Measurements from ENCODE around the gene CARMIL1.

CARMIL1 gene

DNA sequence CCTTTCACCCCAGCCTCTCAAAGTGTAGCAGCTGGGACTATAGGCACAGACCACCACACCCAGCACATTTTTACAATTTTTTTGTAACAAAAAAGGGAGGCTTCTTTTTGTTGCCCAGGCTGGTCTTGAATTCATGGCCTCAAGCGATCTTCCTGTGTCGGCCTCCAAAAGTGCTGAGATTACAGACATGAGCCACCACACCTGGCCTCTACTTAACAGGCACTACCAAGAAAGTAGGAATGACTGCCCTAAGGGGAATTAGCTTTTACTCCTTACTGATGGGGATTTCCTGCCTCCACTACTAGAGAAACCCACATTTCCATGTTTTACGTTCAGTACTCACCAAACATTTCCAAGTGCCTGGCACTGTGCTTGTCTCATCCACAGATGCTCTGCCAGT lies 109.6 kb downstream of the CARMIL1 start:
- Histone ChIP-seq H3K36me3 (replicated peaks) (no peaks in the 10 kb centered on the region), H3K4me1 (no peaks in the 10 kb centered on the region), H3K4me3 (no peak overlapping the region), H3K27me3 (ENCODE audit: low read depth) (no peaks in the 10 kb centered on the region), H3K9me3 (no peaks in the 10 kb centered on the region)
- DNase-seq (ENCODE audit: low spot score in 2 of 2): no peak
- in situ Hi-C loops (cut with MboI; ENCODE audit: low sequenced_read_pairs): no loop called here

DNA sequence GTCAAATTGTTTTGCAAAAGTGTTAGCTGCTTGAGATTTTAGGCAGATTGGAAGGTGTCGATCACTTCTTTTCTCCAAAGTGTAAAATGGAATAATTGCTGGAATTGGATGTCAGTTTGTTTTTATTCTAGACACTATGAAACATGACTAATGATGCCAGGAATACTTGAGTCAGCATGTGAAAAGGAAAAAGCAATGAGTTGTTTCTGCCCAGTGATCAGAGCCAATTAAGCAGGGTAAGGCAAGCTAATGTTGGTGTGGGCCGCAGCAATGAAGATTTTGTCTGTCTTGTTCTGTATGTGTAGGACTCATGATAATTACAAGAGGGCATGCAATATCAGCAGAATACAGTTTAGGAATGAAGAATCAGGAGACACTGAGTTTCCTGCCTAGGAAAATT lies 110.3 kb downstream of the CARMIL1 start:
- no peaks in the 10 kb centered on the region for H3K36me3 ChIP-seq (replicated peaks)
- H3K27me3 ChIP-seq (ENCODE audit: low read depth): no peaks in the 10 kb centered on the region
- in situ Hi-C loops (cut with MboI; ENCODE audit: low sequenced_read_pairs): no loop called here
- no peaks in the 10 kb centered on the region for H3K4me1 ChIP-seq
- no peaks in the 10 kb centered on the region for H3K9me3 ChIP-seq
- no peak for DNase-seq (ENCODE audit: low spot score in 2 of 2)
- no peak overlapping the region for H3K4me3 ChIP-seq

DNA sequence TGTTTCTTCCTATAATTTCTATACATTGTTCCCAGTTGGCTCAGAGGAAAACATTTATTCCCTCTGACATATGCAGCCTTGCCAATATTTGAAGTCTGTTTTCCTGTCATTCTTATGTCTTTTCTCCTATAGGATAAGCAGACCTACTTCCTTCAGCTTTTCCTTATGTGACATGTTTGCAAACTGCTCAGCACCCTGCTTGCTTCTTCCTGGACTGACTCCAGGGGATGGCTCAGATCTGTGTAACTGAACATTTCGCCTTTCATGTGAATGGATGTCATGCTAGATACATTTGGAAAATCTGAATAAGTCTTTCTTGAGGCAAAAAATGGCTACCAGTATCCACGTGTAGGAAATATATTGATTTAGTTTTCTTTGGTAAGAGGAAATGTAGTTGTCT lies 113.2 kb downstream of the CARMIL1 start:
- no peak overlapping the region for H3K4me3 ChIP-seq
- DNase-seq (ENCODE audit: low spot score in 2 of 2): no peak
- H3K9me3 ChIP-seq: no peaks in the 10 kb centered on the region
- H3K36me3 ChIP-seq (replicated peaks): no peaks in the 10 kb centered on the region
- no peaks in the 10 kb centered on the region for H3K27me3 ChIP-seq (ENCODE audit: low read depth)
- in situ Hi-C loops (cut with MboI; ENCODE audit: low sequenced_read_pairs): no loop called here
- no peaks in the 10 kb centered on the region for H3K4me1 ChIP-seq

DNA sequence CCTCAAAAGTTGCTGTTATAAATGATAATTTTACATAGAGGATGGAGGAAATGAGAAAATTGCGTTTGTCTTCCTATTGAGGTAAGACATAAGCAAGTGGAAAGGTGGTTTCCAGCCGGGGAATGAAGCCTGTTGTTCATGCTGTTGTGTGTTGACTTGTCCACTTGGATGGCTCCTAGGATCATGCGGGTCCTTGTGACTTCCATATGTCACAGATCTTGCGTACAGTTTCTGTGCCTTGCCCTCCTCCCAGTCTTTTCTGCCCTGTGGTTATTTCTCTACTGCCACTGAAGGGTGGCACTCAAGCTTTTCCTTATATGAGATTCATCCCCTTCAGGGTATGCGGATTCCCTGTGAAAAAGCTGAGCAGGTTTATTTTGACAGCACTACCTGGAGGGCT lies 116.6 kb downstream of the CARMIL1 start:
- in situ Hi-C loops (cut with MboI; ENCODE audit: low sequenced_read_pairs): no loop called here
- Histone ChIP-seq H3K4me1 (no peaks in the 10 kb centered on the region), H3K4me3 (no peak overlapping the region), H3K9me3 (no peaks in the 10 kb centered on the region), H3K27me3 (ENCODE audit: low read depth) (no peaks in the 10 kb centered on the region), H3K36me3 (replicated peaks) (no peaks in the 10 kb centered on the region)
- DNase-seq (ENCODE audit: low spot score in 2 of 2): no peak

DNA sequence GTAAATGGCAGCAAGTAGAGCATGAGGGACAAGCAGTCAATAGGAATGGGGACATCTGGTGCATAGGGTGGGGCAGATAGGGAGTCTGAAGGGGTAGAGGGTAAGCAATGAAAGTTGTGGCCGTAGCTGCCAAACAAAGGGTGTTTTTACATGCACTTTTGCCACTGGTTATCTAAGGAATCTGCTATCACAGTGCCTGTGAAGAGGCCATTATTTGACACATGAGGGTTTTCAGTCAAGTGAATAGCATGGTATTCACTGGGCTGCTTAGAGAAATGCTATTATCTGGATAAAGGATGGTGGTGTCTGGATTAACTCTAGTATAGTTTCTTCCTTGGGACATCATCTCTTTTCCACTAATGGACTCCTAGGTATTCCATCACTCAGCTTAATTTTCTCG lies 118.2 kb downstream of the CARMIL1 start:
- Histone ChIP-seq H3K36me3 (replicated peaks) (no peaks in the 10 kb centered on the region), H3K9me3 (no peaks in the 10 kb centered on the region), H3K27me3 (ENCODE audit: low read depth) (no peaks in the 10 kb centered on the region), H3K4me3 (no peak overlapping the region), H3K4me1 (no peaks in the 10 kb centered on the region)
- peak in 1 of 2 experiments; percentile 19 for DNase-seq (ENCODE audit: low spot score in 2 of 2)
- in situ Hi-C loops (cut with MboI; ENCODE audit: low sequenced_read_pairs): no loop called here

DNA sequence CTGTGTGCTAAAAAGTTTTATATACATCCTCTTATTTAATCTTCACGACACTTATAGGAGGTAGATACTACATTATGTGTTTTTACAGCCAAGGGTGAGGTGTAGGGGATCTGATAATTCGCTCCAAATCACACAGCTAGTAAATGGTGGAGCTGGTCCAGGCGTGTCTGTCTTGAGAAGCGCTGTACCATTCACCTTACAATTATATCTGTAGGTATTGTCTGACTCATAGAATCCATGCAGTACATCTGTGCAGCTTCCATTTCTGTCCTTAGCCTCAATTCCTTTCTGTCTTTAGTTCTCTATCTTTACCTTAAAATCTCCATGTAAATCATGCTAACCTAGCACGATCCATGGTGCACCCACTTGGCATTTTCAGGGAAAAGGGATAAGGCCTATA lies 120.7 kb downstream of the CARMIL1 start:
- in situ Hi-C loops (cut with MboI; ENCODE audit: low sequenced_read_pairs): no loop called here
- Histone ChIP-seq H3K36me3 (replicated peaks) (no peaks in the 10 kb centered on the region), H3K4me1 (no peaks in the 10 kb centered on the region), H3K9me3 (no peaks in the 10 kb centered on the region), H3K27me3 (ENCODE audit: low read depth) (no peaks in the 10 kb centered on the region), H3K4me3 (no peak overlapping the region)
- DNase-seq (ENCODE audit: low spot score in 2 of 2): no peak

DNA sequence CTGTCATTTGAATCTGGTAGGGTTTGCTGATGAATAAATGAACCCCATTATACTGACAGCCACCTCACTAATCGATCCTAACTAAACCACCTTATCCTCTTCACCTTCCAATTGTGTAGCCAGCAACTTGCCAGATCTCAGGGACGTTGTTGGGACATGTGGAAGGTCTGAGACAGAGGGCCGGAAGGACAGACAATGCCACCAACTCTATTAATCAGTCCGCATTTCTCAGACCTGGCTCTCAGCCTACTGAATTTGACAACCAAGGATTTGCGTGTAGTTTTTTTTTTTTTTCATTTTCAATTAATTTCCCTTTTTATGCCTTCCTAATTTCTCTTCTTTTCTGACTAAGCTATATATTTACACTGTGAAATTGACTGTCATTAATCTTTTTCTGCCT lies 122.5 kb downstream of the CARMIL1 start:
- no peak overlapping the region for H3K4me3 ChIP-seq
- no peaks in the 10 kb centered on the region for H3K4me1 ChIP-seq
- in situ Hi-C loops (cut with MboI; ENCODE audit: low sequenced_read_pairs): no loop called here
- no peaks in the 10 kb centered on the region for H3K27me3 ChIP-seq (ENCODE audit: low read depth)
- no peaks in the 10 kb centered on the region for H3K9me3 ChIP-seq
- no peaks in the 10 kb centered on the region for H3K36me3 ChIP-seq (replicated peaks)
- no peak for DNase-seq (ENCODE audit: low spot score in 2 of 2)

DNA sequence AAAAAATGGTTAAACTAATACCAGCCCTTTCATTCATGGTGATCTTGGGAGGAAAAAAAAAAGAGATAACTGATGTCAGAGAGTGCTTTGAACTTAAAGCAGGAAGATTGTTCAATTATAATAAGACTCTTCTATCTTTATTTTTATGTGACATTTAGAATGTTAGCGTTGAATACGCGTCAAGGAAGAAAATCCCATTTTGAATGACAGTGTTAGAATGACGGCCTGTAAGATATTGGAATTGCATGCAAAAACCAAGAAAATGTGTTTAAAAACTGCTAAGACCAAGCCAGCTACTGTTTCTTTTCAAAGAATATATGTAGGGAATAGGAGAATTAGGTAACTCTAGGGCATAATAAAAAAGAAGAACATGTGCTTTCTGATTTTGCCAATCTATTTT lies 123.0 kb downstream of the CARMIL1 start:
- no peaks in the 10 kb centered on the region for H3K36me3 ChIP-seq (replicated peaks)
- no peaks in the 10 kb centered on the region for H3K4me1 ChIP-seq
- no peak overlapping the region for H3K4me3 ChIP-seq
- H3K27me3 ChIP-seq (ENCODE audit: low read depth): no peaks in the 10 kb centered on the region
- H3K9me3 ChIP-seq: no peaks in the 10 kb centered on the region
- DNase-seq (ENCODE audit: low spot score in 2 of 2): no peak
- in situ Hi-C loops (cut with MboI; ENCODE audit: low sequenced_read_pairs): no loop called here

DNA sequence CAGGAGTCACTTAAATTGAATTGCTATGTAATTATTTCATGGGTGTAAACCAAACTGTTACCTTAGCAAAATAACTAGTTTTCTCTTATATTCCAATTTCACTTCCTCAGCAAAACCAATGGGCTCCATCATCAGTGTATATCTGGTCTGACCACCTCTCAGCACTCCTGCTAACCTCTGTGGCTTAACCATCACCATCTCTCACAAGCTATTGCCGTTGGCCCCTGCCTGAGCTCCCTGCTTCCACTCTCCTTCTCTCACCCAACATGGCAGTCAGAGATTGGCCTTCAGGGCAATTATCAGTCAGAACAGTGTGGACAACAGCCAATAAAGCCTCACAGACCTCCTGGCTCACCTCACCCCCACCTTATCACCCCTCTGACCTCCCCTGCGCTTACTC lies 124.0 kb downstream of the CARMIL1 start:
- H3K36me3 ChIP-seq (replicated peaks): no peaks in the 10 kb centered on the region
- in situ Hi-C loops (cut with MboI; ENCODE audit: low sequenced_read_pairs): no loop called here
- no peak for DNase-seq (ENCODE audit: low spot score in 2 of 2)
- no peaks in the 10 kb centered on the region for H3K9me3 ChIP-seq
- no peak overlapping the region for H3K4me3 ChIP-seq
- H3K27me3 ChIP-seq (ENCODE audit: low read depth): no peaks in the 10 kb centered on the region
- H3K4me1 ChIP-seq: no peaks in the 10 kb centered on the region

DNA sequence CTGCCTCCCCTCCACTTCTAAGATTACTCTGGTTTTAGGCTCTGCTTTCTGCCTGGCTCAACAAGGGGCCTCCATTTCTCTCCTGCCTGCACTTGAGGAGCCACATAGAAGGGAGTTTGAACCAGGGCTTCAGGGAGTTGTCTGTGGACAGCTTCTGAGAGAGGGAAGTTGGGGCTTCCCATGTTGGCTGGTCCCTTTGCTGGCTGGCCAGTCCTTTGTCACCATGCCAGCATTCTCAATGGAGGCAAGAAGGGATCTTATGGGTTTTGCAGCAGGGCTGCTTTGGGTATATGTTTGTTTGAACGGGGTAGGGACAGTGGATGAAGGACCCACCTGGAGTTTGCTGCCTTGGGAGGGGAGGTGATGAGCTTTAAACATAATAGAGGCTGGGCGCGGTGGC lies 124.9 kb downstream of the CARMIL1 start:
- Histone ChIP-seq H3K4me1 (no peaks in the 10 kb centered on the region), H3K36me3 (replicated peaks) (no peaks in the 10 kb centered on the region), H3K4me3 (no peak overlapping the region), H3K27me3 (ENCODE audit: low read depth) (no peaks in the 10 kb centered on the region), H3K9me3 (no peaks in the 10 kb centered on the region)
- no peak for DNase-seq (ENCODE audit: low spot score in 2 of 2)
- in situ Hi-C loops (cut with MboI; ENCODE audit: low sequenced_read_pairs): no loop called here

DNA sequence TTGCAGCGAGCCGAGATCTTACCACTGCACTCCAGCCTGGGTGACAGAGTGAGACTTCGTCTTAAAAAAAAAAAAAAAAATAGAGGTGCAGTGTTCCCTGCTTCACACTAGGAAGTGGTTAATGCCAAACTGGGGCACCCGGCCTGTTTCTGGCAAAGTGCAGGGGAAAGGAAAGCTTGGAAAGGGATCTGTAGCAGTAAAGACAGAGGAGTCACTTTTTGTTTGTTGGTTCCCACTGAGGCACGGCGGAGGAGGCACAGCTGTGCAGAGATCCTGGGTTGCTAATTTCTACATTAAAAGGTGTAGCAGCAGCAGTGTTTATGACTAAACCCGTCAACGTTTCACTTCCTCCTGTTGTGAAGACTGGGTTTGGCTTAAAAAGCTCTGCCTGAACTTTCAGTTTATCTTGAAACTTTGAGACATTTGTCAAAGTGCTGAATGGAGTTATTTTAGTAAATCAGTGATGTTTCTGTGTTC lies 125.6 kb downstream of the CARMIL1 start:
- Histone ChIP-seq H3K4me3 (no peak overlapping the region), H3K36me3 (replicated peaks) (no peaks in the 10 kb centered on the region)
- in situ Hi-C loops (cut with MboI; ENCODE audit: low sequenced_read_pairs): no loop called here

DNA sequence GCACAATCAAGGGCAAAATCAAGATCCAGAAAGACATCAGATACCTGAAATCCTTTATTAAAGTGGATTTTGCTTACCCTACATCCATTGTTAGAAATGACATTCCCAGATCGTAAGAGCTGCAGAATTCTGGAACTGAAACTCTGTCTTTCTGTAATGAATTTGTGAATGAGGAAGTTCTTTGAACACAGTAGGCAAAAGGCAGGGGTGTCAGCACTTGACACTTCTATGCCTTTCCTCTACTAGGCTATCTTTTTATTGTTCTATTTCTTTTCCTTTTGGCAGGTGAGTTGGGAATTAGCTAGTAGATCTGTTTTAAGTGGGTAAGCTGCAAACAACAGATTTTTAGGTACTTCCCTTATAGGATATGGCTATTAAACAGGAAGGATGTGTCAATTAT lies 126.3 kb downstream of the CARMIL1 start:
- H3K9me3 ChIP-seq: no peaks in the 10 kb centered on the region
- H3K4me3 ChIP-seq: no peak overlapping the region
- DNase-seq (ENCODE audit: low spot score in 2 of 2): no peak
- no peaks in the 10 kb centered on the region for H3K4me1 ChIP-seq
- in situ Hi-C loops (cut with MboI; ENCODE audit: low sequenced_read_pairs): no loop called here
- H3K27me3 ChIP-seq (ENCODE audit: low read depth): no peaks in the 10 kb centered on the region
- H3K36me3 ChIP-seq (replicated peaks): no peaks in the 10 kb centered on the region

More for the DNA sequence above, 125.6 kb downstream of the CARMIL1 start:
- DNase-seq (ENCODE audit: low spot score in 2 of 2): no peak
- no peaks in the 10 kb centered on the region for H3K4me1 ChIP-seq
- H3K27me3 ChIP-seq (ENCODE audit: low read depth): no peaks in the 10 kb centered on the region
- no peaks in the 10 kb centered on the region for H3K9me3 ChIP-seq

DNA sequence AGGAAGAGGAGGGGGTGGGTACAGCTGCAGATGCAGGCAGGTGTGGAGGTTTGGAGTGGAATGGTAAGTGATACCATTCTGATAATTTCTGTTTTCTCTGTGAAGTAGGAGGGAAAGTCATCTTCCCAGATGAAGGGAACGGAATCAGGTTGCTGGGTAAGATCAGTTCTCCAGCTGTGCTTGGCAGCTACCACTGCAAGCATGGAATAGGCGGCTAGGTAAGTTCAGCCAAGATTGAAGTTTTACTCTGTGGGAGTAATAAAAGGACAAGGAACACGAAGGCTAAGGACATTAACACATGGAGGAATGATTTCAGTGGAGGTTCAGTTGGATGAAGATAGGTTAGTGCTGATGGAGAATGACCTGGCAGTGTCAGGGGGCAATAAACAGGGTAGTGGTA lies 128.3 kb downstream of the CARMIL1 start:
- Histone ChIP-seq H3K4me1 (peaks cover under 1% of the 10 kb centered on the region), H3K36me3 (replicated peaks) (no peaks in the 10 kb centered on the region), H3K4me3 (no peak overlapping the region), H3K27me3 (ENCODE audit: low read depth) (no peaks in the 10 kb centered on the region), H3K9me3 (no peaks in the 10 kb centered on the region)
- no peak for DNase-seq (ENCODE audit: low spot score in 2 of 2)
- in situ Hi-C loops (cut with MboI; ENCODE audit: low sequenced_read_pairs): no loop called here

DNA sequence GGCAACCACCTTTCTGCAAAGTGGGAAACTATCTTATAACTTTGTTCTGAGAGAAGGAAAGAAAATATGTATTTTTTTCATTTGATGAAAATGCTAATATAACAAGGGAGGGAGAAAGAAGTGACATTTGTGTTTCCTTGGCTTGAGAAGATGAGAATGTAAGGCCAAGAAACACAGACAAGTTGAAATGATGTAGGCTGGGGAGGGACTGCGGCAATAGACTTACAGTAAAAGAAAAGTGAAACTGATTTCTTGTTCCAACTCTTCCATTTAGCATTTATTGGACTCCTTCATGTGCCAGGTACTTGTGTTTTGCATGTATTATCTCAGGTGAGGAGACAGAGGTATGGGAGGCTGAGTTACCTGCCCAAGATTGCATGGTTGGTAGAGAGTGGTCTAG lies 130.9 kb downstream of the CARMIL1 start:
- H3K9me3 ChIP-seq: no peaks in the 10 kb centered on the region
- peaks cover 27% of the 10 kb centered on the region for H3K4me1 ChIP-seq
- H3K36me3 ChIP-seq (replicated peaks): no peaks in the 10 kb centered on the region
- H3K27me3 ChIP-seq (ENCODE audit: low read depth): no peaks in the 10 kb centered on the region
- in situ Hi-C loops (cut with MboI; ENCODE audit: low sequenced_read_pairs): no loop called here
- no peak overlapping the region for H3K4me3 ChIP-seq
- DNase-seq (ENCODE audit: low spot score in 2 of 2): no peak

DNA sequence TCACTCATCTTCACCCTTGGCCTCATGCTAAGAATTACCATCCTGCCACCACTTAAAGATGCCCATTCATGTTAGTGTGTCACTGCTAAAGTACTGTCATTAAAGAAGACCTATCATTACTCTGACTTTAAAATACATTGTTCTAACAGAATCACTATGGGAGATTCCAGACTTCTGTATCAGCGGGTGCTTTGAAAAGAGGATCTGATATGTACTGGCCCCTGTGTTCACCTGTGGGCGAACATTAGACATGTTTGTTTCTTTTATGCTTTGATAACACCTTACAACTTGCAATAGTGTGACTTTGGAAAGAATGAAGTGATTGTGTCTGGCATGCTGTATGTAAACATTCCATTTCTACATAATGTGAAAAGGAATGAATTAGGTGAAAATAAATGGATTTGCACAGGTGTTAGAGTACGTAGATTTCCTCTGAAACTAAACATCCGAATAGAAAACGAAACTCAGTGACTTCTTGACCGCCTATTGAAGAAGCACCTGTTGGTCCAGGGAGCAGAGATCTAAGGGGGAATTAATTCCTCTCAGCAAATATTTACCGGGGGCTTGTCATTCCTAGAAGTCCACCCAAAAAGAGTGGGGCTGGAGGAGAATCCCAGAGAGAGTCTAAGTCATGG lies 132.3 kb downstream of the CARMIL1 start:
- Histone ChIP-seq H3K27me3 (ENCODE audit: low read depth) (no peaks in the 10 kb centered on the region), H3K4me1 (peaks cover 40% of the 10 kb centered on the region), H3K4me3 (no peak overlapping the region), H3K36me3 (replicated peaks) (no peaks in the 10 kb centered on the region), H3K9me3 (no peaks in the 10 kb centered on the region)
- in situ Hi-C loops (cut with MboI; ENCODE audit: low sequenced_read_pairs): no loop called here
- DNase-seq (ENCODE audit: low spot score in 2 of 2): no peak

Measured in HAP-1 (cell line).